Measurements from ENCODE around the gene COX19.
"Not testable (repeated sequence)": the region's sequence is repeated elsewhere in the genome, so short reads cannot be mapped to it uniquely, and the experiment has no call there.

The COX19 gene

GRCh38 chr7:943793-944192 lies 31.6 kb downstream of the COX19 start:
- H3K9ac ChIP-seq (ENCODE audit: low read depth in 1 of 2, low read length in 2 of 2); H3K4me3 ChIP-seq (ENCODE audit: low read depth in 1 of 2, low read length in 2 of 2); H3K27ac ChIP-seq (ENCODE audit: low read depth, low read length); H3K27me3 ChIP-seq (ENCODE audit: control insufficient read depth in 1 of 2, insufficient read depth in 2 of 2, low read length in 2 of 2); H3K9me3 ChIP-seq (ENCODE audit: control insufficient read depth in 1 of 2, low read length in 2 of 2); H3K36me3 ChIP-seq (ENCODE audit: control insufficient read depth in 1 of 2, insufficient read depth in 2 of 2, low read length in 2 of 2): not testable (repeated sequence)
- H3K4me1 ChIP-seq (ENCODE audit: control insufficient read depth in 1 of 2, insufficient read depth in 2 of 2, low read length in 2 of 2), result peaks cover 12 to 19% of the 10 kb centered on the region in 2 donors

GRCh38 chr7:940599-941408 lies 34.5 kb downstream of the COX19 start:
- Histone ChIP-seq H3K4me1 (ENCODE audit: control insufficient read depth in 1 of 2, insufficient read depth in 2 of 2, low read length in 2 of 2) (peaks cover 7 to 8% of the 10 kb centered on the region in 2 donors), H3K36me3 (ENCODE audit: control insufficient read depth in 1 of 2, insufficient read depth in 2 of 2, low read length in 2 of 2) (no peaks in the 10 kb centered on the region), H3K27ac (ENCODE audit: low read depth, low read length) (no peak overlapping the region), H3K27me3 (ENCODE audit: control insufficient read depth in 1 of 2, insufficient read depth in 2 of 2, low read length in 2 of 2) (no peaks in the 10 kb centered on the region), H3K9me3 (ENCODE audit: control insufficient read depth in 1 of 2, low read length in 2 of 2) (no peaks in the 10 kb centered on the region), H3K4me3 (ENCODE audit: low read depth in 1 of 2, low read length in 2 of 2) (no peak overlapping the region), H3K9ac (ENCODE audit: low read depth in 1 of 2, low read length in 2 of 2) (no peak overlapping the region)

GRCh38 chr7:939843-940242 lies 35.5 kb downstream of the COX19 start:
- Histone ChIP-seq H3K4me3 (ENCODE audit: low read depth in 1 of 2, low read length in 2 of 2) (no peak overlapping the region), H3K4me1 (ENCODE audit: control insufficient read depth in 1 of 2, insufficient read depth in 2 of 2, low read length in 2 of 2) (peaks cover 0 to 3% of the 10 kb centered on the region in 2 donors), H3K9ac (ENCODE audit: low read depth in 1 of 2, low read length in 2 of 2) (no peak overlapping the region), H3K27me3 (ENCODE audit: control insufficient read depth in 1 of 2, insufficient read depth in 2 of 2, low read length in 2 of 2) (no peaks in the 10 kb centered on the region), H3K9me3 (ENCODE audit: control insufficient read depth in 1 of 2, low read length in 2 of 2) (no peaks in the 10 kb centered on the region), H3K36me3 (ENCODE audit: control insufficient read depth in 1 of 2, insufficient read depth in 2 of 2, low read length in 2 of 2) (peaks cover 0 to 1% of the 10 kb centered on the region in 2 donors), H3K27ac (ENCODE audit: low read depth, low read length) (no peak overlapping the region)

GRCh38 chr7:938546-939185 lies 36.7 kb downstream of the COX19 start:
- Histone ChIP-seq H3K27ac (ENCODE audit: low read depth, low read length) (no peak overlapping the region), H3K36me3 (ENCODE audit: control insufficient read depth in 1 of 2, insufficient read depth in 2 of 2, low read length in 2 of 2) (peaks cover 0 to 4% of the 10 kb centered on the region in 2 donors), H3K4me1 (ENCODE audit: control insufficient read depth in 1 of 2, insufficient read depth in 2 of 2, low read length in 2 of 2) (no peaks in the 10 kb centered on the region), H3K9me3 (ENCODE audit: control insufficient read depth in 1 of 2, low read length in 2 of 2) (no peaks in the 10 kb centered on the region), H3K27me3 (ENCODE audit: control insufficient read depth in 1 of 2, insufficient read depth in 2 of 2, low read length in 2 of 2) (no peaks in the 10 kb centered on the region), H3K4me3 (ENCODE audit: low read depth in 1 of 2, low read length in 2 of 2) (no peak overlapping the region), H3K9ac (ENCODE audit: low read depth in 1 of 2, low read length in 2 of 2) (no peak overlapping the region)

GRCh38 chr7:937856-938484 lies 37.4 kb downstream of the COX19 start:
- Histone ChIP-seq H3K27ac (ENCODE audit: low read depth, low read length) (no peak overlapping the region), H3K27me3 (ENCODE audit: control insufficient read depth in 1 of 2, insufficient read depth in 2 of 2, low read length in 2 of 2) (no peaks in the 10 kb centered on the region), H3K9ac (ENCODE audit: low read depth in 1 of 2, low read length in 2 of 2) (no peak overlapping the region), H3K36me3 (ENCODE audit: control insufficient read depth in 1 of 2, insufficient read depth in 2 of 2, low read length in 2 of 2) (peaks cover 0 to 4% of the 10 kb centered on the region in 2 donors), H3K4me1 (ENCODE audit: control insufficient read depth in 1 of 2, insufficient read depth in 2 of 2, low read length in 2 of 2) (no peaks in the 10 kb centered on the region), H3K9me3 (ENCODE audit: control insufficient read depth in 1 of 2, low read length in 2 of 2) (no peaks in the 10 kb centered on the region), H3K4me3 (ENCODE audit: low read depth in 1 of 2, low read length in 2 of 2) (no peak overlapping the region)

- Histone ChIP-seq H3K27me3 (ENCODE audit: control insufficient read depth in 1 of 2, insufficient read depth in 2 of 2, low read length in 2 of 2) (no peaks in the 10 kb centered on the region), H3K27ac (ENCODE audit: low read depth, low read length) (no peak overlapping the region), H3K9me3 (ENCODE audit: control insufficient read depth in 1 of 2, low read length in 2 of 2) (no peaks in the 10 kb centered on the region), H3K9ac (ENCODE audit: low read depth in 1 of 2, low read length in 2 of 2) (no peak overlapping the region), H3K4me1 (ENCODE audit: control insufficient read depth in 1 of 2, insufficient read depth in 2 of 2, low read length in 2 of 2) (no peaks in the 10 kb centered on the region), H3K36me3 (ENCODE audit: control insufficient read depth in 1 of 2, insufficient read depth in 2 of 2, low read length in 2 of 2) (peaks cover 0 to 9% of the 10 kb centered on the region in 2 donors), H3K4me3 (ENCODE audit: low read depth in 1 of 2, low read length in 2 of 2) (no peak overlapping the region)
Observed at GRCh38 chr7:936386-937054, 38.8 kb downstream of the COX19 start.

GRCh38 chr7:935874-936385 lies 39.4 kb downstream of the COX19 start:
- H3K4me1 ChIP-seq (ENCODE audit: control insufficient read depth in 1 of 2, insufficient read depth in 2 of 2, low read length in 2 of 2), result no peaks in the 10 kb centered on the region
- H3K36me3 ChIP-seq (ENCODE audit: control insufficient read depth in 1 of 2, insufficient read depth in 2 of 2, low read length in 2 of 2), result peaks cover 0 to 9% of the 10 kb centered on the region in 2 donors
- no peak overlapping the region for H3K27ac ChIP-seq (ENCODE audit: low read depth, low read length)
- H3K9me3 ChIP-seq (ENCODE audit: control insufficient read depth in 1 of 2, low read length in 2 of 2), result no peaks in the 10 kb centered on the region
- no peak overlapping the region for H3K4me3 ChIP-seq (ENCODE audit: low read depth in 1 of 2, low read length in 2 of 2)
- no peaks in the 10 kb centered on the region for H3K27me3 ChIP-seq (ENCODE audit: control insufficient read depth in 1 of 2, insufficient read depth in 2 of 2, low read length in 2 of 2)
- H3K9ac ChIP-seq (ENCODE audit: low read depth in 1 of 2, low read length in 2 of 2), result no peak overlapping the region

- Histone ChIP-seq H3K36me3 (ENCODE audit: control insufficient read depth in 1 of 2, insufficient read depth in 2 of 2, low read length in 2 of 2) (peaks cover 0 to 9% of the 10 kb centered on the region in 2 donors), H3K4me3 (ENCODE audit: low read depth in 1 of 2, low read length in 2 of 2) (no peak overlapping the region), H3K27me3 (ENCODE audit: control insufficient read depth in 1 of 2, insufficient read depth in 2 of 2, low read length in 2 of 2) (no peaks in the 10 kb centered on the region), H3K9ac (ENCODE audit: low read depth in 1 of 2, low read length in 2 of 2) (no peak overlapping the region), H3K9me3 (ENCODE audit: control insufficient read depth in 1 of 2, low read length in 2 of 2) (no peaks in the 10 kb centered on the region), H3K4me1 (ENCODE audit: control insufficient read depth in 1 of 2, insufficient read depth in 2 of 2, low read length in 2 of 2) (no peaks in the 10 kb centered on the region), H3K27ac (ENCODE audit: low read depth, low read length) (no peak overlapping the region)
Observed at GRCh38 chr7:935164-935873, 40.0 kb downstream of the COX19 start.

- Histone ChIP-seq H3K27ac (ENCODE audit: low read depth, low read length) (no peak overlapping the region), H3K27me3 (ENCODE audit: control insufficient read depth in 1 of 2, insufficient read depth in 2 of 2, low read length in 2 of 2) (no peaks in the 10 kb centered on the region), H3K36me3 (ENCODE audit: control insufficient read depth in 1 of 2, insufficient read depth in 2 of 2, low read length in 2 of 2) (peaks cover 0 to 9% of the 10 kb centered on the region in 2 donors), H3K4me3 (ENCODE audit: low read depth in 1 of 2, low read length in 2 of 2) (no peak overlapping the region), H3K9ac (ENCODE audit: low read depth in 1 of 2, low read length in 2 of 2) (no peak overlapping the region), H3K4me1 (ENCODE audit: control insufficient read depth in 1 of 2, insufficient read depth in 2 of 2, low read length in 2 of 2) (no peaks in the 10 kb centered on the region), H3K9me3 (ENCODE audit: control insufficient read depth in 1 of 2, low read length in 2 of 2) (no peaks in the 10 kb centered on the region)
Observed at GRCh38 chr7:934469-935163, 40.7 kb downstream of the COX19 start.

Measured in duodenal mucosa (tissue), 2 donors.